GM12801 (cell line): ENCODE measurements around the gene FIS1.

Source experiments
- TF ChIP-seq, protein P1 (sequence below): IDR thresholded peaks from one replicate; pipeline ENCODE4 v1.5.1; 2011; ENCODE audit warnings: control low read depth; ENCODE audit not compliant: insufficient read length; ENCODE audit errors: extremely low read depth

Gene FIS1

DNA sequence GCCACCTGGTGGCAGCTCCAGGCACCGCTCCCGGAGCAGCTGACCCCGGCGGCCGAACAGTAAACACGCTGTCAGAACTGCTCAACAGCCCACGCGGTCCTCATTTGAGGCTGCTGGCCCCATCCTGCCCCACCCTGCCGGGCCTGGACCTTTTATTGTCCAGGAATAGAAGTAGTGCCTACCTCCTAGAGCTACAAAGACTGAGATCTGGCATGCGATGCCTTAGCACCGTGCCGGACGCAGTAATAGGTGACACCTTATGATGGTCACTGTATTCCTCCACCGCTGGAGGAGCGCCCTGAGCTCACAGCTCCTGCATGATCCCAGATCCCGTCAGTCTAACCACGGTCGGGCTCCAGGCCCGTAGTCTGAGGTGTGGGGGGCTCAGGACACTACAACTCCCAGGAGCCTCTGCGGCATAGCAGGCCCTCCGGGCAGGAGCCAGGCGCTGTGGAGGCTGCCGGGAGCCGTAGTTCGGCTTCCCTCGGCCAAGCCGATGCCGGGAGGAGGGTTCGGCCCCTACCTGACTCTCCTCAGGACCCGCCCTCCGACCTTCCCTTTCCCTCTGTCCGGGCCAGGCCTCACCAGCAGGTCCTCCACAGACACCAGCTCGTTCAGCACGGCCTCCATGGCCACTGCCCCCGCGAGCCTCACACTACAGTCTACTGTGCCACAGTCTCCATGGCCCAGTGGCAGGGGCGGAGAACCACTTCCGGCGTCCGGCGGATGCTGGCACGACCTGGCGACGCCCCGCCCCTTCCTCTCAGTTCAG lies at the start of gene FIS1:
Gene FIS1 (minus strand): TSS at position 707 of the 772 bp plus-strand sequence. CDS start 77 bp downstream, at position 630.
- TF ChIP-seq, protein P1, sequence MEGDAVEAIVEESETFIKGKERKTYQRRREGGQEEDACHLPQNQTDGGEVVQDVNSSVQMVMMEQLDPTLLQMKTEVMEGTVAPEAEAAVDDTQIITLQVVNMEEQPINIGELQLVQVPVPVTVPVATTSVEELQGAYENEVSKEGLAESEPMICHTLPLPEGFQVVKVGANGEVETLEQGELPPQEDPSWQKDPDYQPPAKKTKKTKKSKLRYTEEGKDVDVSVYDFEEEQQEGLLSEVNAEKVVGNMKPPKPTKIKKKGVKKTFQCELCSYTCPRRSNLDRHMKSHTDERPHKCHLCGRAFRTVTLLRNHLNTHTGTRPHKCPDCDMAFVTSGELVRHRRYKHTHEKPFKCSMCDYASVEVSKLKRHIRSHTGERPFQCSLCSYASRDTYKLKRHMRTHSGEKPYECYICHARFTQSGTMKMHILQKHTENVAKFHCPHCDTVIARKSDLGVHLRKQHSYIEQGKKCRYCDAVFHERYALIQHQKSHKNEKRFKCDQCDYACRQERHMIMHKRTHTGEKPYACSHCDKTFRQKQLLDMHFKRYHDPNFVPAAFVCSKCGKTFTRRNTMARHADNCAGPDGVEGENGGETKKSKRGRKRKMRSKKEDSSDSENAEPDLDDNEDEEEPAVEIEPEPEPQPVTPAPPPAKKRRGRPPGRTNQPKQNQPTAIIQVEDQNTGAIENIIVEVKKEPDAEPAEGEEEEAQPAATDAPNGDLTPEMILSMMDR = no peak

DNA sequence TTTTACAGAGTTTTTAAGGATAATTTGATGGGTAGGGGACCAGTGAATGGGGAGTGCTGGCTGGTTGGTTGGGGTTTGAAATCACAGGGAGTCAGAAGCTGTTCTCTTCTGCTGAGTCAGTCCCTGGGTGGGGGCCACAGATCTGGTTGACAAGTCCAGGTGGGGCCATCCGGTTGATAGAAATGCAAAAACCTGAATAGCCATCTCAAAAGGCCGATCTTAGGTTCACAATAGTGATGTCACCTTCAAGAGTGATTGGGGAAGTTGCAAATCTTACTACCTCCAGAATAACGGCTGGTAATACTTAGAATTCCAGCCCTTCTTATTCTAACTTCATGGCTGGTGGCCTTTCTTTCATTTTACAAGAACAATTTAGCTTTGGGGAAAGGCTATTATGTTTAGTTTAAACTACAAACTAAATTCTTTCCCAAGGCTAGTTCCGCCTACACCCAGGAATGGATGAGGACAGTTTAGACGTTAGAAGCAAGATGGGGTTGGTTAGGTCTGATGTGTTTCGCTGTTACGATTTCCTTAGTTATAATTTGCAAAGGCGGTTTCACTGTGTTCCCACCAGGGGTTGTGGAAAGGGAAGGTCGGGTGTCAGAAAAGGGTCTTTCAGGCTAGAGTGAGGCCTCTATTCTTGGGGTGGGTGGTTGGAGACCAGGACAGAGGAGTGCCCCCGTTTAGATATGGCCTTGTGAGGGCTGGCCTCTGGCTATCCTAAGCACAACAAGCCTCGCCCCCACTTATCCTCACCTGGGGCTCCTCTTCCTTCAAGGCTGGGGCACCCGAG lies 49.4 kb upstream of the FIS1 start:
- TF ChIP-seq, protein P1 = no peak

DNA sequence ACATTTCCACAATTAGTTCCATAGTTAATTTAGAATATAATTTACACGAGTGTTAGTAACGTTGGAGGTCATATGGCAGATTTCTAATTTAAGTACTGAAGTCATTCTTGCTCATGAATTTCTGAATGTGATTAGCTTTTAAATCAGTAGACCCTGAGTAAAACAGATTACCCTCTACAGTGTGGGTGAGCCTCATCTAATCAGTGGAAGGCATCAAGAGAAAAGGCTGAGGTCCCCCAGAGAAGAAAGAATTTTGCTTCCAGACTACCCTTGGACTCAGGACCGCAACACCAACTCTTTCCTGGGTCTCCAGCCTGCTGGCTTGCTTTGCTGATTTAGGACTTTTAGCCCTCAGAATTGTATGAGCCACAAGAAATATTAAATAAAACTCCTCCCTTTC lies 43.6 kb upstream of the FIS1 start:
- TF ChIP-seq, protein P1 = no peak

DNA sequence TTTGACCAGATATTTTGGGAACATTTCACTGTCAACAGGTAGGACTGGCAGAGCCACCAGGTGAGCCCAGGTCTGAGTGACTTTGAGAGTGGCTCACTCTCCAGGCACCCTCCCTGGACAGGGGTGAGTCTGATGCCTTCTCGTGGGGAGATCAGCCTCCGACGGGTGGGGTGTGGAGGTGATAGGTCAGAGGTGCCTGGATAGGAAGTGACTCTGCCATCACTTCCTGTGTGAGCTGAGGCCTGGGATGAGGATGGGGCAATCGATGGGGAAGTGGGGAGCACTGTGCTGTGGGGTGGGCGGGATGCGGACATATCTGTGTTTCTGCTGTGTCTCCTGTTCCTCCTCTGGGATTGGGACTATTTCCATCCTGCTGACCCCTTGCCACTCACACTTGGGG lies 42.2 kb upstream of the FIS1 start:
- TF ChIP-seq, protein P1 = no peak

DNA sequence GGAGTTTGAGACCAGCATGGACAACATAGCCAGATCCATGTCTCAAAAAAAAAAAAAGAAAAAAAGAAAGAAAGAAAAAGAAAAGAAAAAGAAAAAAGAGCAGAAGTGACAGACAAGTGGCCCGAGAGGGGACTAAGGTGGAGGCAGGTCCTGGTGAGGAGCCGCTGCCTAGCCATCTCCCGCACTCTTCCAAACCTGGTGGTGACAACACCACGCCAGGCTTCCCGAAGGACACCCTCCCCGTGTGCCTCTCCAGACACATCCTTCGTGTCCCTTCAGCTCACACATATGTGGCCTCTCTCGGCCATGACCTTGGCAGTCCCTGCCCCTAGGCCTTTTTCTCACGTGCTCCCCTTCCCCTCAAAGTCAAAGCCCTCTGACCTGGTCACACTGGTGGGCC lies 40.3 kb upstream of the FIS1 start:
- TF ChIP-seq, protein P1 = no peak

DNA sequence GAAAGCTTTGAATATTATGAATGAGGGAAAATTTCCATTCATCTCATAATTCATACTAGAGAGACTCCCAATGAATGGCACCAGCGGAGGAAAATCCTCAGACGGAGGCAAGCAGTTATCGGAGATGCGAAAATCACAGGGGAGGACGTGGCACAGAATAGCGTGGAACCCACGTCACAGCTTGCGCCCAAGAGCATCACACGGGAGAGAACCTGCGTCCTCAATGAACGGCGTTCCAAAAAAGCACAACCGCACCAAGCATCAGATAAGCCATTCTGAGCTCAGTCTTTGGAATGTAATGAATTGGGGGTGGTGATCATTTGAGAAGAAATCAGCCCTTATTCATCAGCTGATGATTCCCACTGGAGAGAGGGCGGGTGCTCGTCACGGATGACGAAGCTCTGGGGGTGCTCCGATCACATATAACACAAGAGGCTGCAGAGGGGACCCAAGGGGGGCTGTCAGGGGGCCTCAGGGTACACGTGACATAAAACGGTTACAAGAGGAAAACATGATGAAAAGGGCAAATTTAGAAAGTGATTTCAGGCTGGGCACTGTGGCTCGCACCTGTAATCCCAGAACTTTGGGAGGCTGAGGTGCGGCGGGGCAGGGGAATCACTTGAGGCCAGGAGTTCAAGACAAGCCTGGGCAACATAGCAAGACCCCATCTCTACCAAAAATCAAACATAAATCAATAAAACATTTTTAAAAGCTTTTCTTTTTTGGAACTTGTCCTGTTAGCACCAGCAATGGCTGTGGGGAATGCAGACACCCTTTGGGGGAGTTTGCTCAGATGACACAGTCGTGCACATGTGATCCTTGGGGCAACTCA lies 33.8 kb upstream of the FIS1 start:
- TF ChIP-seq, protein P1 = no peak

DNA sequence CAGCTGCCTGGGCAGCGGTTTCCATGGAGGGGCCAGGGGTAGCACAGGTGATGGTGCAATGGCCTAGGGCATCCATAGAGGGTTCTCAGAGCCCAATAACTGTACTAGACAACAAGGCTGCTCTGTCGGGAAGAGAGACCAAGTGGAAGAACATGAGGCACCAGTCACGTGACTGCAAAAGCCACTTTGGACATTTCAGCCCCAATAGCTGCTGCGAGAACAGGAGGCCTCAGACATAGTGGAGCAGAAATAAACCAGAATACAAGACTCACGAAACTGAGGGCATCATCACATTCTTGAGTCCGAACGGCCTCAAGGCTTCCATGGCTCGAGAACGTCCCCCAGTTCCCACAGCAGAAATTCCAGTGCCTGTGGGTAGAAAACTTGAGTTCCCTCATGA lies 32.3 kb upstream of the FIS1 start:
- TF ChIP-seq, protein P1 = no peak
